GM20000 (cell line): ENCODE results near the gene NFIC.

Source experiments
- DNase-seq: peaks from one replicate; pipeline ENCODE4 v3.0.0; 2012; ENCODE audit warnings: low spot score
- TF ChIP-seq, protein P1 (sequence below): IDR thresholded peaks from 2 replicates; pipeline ENCODE4 v1.5.1; 2012; ENCODE audit warnings: mild to moderate bottlenecking, control low read depth; ENCODE audit errors: extremely low read depth, missing control alignments

The NFIC gene

DNA sequence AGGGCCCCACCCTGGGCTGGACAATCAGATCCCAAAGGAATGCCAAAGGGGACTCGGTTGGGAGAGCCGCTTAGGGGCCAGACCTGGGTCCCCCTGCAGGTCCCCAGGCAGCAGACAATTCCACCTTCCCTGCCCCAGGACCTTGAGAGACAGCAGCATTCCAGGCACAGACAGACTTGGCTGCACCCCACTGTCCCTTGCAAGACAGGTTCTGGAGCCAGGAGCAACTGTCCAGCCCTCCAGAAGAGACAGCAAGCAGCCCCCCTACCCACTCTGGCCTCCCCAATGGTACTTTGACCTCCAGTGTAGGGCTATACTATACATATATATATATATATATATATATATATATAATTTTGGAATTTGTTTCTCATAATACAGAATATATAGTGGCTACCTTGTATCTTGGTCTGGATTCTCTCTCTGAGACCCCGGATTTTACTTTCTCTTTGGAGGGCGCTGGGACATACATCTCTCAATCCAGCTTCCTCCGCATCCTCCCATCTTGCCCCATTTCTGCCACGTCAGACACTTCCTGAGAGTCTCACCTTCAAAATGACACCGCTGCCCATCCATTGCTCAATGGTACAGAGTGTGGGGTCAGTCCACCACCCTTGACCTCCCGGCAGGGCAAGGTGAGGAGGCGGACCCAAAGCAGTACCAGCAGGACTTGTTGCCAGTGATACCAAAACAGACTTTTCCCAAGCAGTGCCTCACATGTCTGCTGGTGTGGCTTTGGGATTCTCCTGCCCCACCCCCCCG is 101.2 kb downstream of the NFIC start:
- TF ChIP-seq, protein P1, sequence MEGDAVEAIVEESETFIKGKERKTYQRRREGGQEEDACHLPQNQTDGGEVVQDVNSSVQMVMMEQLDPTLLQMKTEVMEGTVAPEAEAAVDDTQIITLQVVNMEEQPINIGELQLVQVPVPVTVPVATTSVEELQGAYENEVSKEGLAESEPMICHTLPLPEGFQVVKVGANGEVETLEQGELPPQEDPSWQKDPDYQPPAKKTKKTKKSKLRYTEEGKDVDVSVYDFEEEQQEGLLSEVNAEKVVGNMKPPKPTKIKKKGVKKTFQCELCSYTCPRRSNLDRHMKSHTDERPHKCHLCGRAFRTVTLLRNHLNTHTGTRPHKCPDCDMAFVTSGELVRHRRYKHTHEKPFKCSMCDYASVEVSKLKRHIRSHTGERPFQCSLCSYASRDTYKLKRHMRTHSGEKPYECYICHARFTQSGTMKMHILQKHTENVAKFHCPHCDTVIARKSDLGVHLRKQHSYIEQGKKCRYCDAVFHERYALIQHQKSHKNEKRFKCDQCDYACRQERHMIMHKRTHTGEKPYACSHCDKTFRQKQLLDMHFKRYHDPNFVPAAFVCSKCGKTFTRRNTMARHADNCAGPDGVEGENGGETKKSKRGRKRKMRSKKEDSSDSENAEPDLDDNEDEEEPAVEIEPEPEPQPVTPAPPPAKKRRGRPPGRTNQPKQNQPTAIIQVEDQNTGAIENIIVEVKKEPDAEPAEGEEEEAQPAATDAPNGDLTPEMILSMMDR = no peak
- no peak for DNase-seq

DNA sequence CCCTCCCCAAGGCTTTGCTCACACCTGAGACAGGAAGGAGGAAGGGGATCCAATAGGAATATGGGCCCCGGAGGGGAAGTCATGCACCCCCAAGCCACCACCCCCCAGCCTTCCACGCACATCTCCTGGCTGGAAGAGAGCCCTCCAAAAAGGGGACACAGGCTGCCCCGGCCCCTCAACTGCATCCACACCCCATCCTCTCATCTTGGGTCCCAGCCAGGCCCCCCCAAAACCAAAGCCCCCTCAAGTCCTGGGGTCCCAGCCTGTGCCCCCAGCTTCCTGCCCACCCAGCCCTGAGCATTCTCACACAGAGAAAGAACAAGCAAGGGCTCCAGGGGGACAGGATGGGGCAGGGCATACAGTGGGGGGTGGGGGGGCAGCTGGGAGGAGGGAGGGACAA is 101.8 kb downstream of the NFIC start:
- TF ChIP-seq, protein P1 = no peak
- no peak for DNase-seq

DNA sequence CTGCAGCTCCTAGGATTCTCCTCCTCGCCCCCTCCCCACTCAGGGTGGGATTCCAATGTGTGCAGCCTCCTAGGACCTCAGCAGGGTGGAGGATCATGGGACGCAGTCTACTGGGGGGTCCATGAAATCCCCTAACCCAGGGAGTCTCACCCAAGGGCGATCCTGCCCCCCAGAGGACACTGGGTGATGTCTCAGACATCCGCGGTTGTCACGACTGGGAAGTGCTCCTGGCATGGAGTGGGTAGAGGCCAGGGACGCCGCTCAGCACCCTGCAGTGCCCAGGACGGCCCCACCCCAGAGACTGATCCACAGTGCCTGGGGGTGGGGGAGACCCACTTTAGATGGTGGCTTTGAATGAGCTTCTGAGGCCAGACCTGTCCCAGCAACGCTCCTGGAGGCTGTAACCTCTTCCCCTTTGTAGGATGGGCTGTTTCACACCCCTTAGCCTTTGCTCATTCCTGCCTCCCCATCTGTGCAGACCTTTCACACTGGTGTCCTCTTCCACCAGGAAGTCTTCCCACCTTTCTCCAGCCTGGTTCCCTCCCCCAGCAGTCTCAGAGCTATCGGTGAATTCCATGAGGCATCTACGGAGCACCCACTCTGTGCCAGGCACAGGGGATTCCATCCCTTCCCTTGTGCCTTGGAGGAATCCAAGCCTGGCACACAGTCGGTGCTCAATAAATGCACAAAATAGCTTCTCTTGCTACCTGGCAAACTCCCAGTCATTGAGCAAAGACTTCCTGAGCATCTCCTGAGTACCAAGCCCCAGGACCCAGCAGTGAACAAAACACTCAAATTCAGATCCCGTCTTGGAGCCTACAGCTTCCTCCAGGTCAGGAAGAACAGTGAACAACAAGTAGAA is 103.5 kb downstream of the NFIC start:
- DNase-seq = no peak
- TF ChIP-seq, protein P1 = no peak

DNA sequence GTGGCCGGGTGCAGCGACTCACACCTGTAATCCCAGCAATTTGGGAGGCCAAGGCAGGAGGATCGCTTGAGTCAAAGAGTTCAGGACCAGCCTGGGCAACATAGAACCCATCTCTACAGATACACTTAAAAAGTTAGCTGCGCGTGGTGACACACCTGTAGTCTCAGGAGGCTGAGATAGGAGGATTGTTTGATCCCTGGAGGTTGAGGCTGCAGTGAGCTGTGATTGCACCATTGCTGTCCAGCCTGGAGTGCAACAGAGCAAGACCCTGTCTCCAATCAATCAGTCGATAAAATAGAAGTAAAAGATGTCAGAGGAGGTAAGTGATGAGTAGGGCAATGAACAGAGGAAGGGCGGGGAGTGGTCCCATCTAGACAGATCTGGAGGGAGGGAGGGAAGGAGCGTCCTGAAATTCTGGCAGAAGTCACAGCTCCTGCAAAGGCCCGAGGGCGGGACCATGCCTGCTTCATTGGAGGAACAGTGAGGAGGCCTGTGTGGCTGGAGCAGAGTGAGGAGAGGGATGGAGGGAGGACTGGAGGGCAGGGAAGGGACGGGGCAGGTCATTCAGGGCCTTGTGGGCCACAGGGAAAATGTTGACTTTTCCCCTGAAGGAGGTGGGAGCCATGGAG is 104.2 kb downstream of the NFIC start:
- no peak for DNase-seq
- TF ChIP-seq, protein P1 = no peak

DNA sequence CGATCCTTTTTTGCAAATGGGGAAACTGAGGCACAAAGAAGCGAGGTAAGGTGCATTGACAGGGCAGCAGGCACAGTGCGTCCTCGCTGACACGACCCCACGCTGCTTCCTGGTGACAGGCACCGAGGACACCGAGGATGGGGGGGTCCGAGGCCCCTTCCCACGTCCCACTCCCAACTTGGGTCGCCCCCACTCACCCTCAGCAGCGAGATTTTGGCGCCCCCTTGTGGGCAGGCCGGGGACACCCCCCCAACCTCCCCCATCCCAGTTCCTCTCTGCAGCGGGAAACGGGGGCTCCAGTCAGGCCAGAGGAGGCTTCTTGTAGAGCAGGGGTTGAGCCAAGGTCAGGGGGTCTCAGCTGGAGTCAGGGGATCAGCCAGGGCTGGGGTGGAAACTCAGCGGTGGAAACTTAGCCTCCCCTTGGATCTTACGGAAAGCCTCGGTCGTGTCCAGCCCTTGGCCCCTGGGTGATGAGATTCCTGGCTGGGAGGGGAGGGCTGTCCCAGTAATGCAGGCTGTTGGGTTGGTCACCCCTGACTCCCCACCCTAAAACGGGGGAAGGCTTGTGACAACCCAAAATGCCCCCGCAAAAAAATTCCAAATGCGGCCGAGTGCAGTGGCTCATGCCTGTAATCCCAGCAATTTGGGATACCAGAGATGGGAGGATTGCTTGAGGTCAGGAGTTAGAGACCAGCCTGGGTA is 105.7 kb downstream of the NFIC start:
- TF ChIP-seq, protein P1 = peak; percentile 41
- DNase-seq = no peak

DNA sequence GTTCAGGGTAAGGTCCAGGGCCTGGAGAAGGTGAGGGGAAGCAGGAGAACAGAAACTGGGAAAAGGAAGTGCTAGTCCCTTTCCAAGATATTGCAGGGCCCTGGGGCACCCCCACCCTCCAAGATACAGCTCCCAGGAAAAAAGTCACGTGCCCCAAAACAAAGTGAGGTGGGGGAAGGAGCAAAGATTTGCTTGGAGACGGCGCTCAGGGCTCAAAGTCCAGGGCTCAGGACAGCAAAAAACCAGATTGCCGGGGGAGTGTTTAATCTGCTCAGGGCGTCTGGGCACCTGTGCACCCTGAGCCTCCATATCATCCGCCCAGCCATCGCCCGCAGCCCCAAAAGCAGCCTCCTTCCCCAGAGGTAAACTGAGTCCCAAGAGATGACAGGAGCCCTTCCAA is 107.6 kb downstream of the NFIC start:
- TF ChIP-seq, protein P1 = no peak

More for the DNA sequence above, 107.6 kb downstream of the NFIC start:
- no peak for DNase-seq
